IMR-90 (cell line): Measurements from ENCODE around the gene STKLD1. TPM values are rescaled to one million over a fixed set of nuclear protein-coding genes. Genes with fewer than 3 reads are reported as not detected.

ENCODE experiments used
- ATAC-seq: fragments of 200-7000 bp; cut with Tn5 transposase; 2 replicates; pipeline ENCODE4 v1.9.1; 2020; ENCODE audit warnings: low read depth, mild to moderate bottlenecking, moderate library complexity
- BruUV-seq: library from RNA; stranded (reverse); fragments of 400-500 nt; replicated peaks from 2 replicates; lab custom pipeline; 2021; lab: Mats Ljungman, UMichigan
- CTCF ChIA-PET: fragments of 300-600 bp; formaldehyde crosslinking; extraction: SDS; loops from one replicate; lab custom pipeline; 2021; ENCODE audit warnings: antibody characterized with exemption; lab: Yijun Ruan, JAX
- POLR2A ChIA-PET: fragments of 300-600 bp; sonication (Branson Sonifier 250); formaldehyde crosslinking; loops from one replicate; lab custom pipeline; 2022; ENCODE audit warnings: antibody characterized with exemption; ENCODE audit not compliant: unreplicated experiment; lab: Charles Lee
- DNase-seq: peaks from one replicate; pipeline ENCODE4 v3.0.0; 2013
- H2AFZ ChIP-seq: replicated peaks from 2 replicates; pipeline ENCODE3; 2013; ENCODE audit warnings: low read length, mild to moderate bottlenecking; ENCODE audit not compliant: poor library complexity
- H2AK5ac ChIP-seq: 2 replicates; pipeline ENCODE4 v1.6.1; 2013; ENCODE audit warnings: low read depth, low read length, inconsistent platforms
- H2AK9ac ChIP-seq: replicated peaks from 2 replicates; pipeline ENCODE3; 2013; ENCODE audit warnings: mild to moderate bottlenecking, low read depth, low read length, moderate library complexity; ENCODE audit not compliant: poor library complexity
- H2BK120ac ChIP-seq: 2 replicates; pipeline ENCODE4 v1.6.1; 2013; ENCODE audit warnings: low read depth, low read length, inconsistent platforms
- H2BK15ac ChIP-seq: 3 replicates; pipeline ENCODE4 v1.6.1; 2013; ENCODE audit warnings: low read depth, low read length, inconsistent platforms
- H2BK20ac ChIP-seq: 2 replicates; pipeline ENCODE4 v1.6.1; 2013; ENCODE audit warnings: low read depth, mild to moderate bottlenecking, inconsistent platforms, low read length, moderate library complexity
- H2BK5ac ChIP-seq: 2 replicates; pipeline ENCODE4 v1.6.1; 2013; ENCODE audit warnings: mild to moderate bottlenecking, low read depth, low read length, inconsistent platforms; ENCODE audit not compliant: poor library complexity, severe bottlenecking
- H3K14ac ChIP-seq: replicated peaks from 2 replicates; pipeline ENCODE4 v1.6.1; 2013; ENCODE audit warnings: low read depth, low read length, inconsistent platforms
- H3K18ac ChIP-seq: 2 replicates; pipeline ENCODE4 v1.6.1; 2013; ENCODE audit warnings: low read depth, low read length, control low read depth
- H3K23ac ChIP-seq: 2 replicates; pipeline ENCODE4 v1.6.1; 2013; ENCODE audit warnings: low read depth, low read length, inconsistent platforms
- H3K27ac ChIP-seq: 2 replicates; pipeline ENCODE4 v1.5.1; 2013; ENCODE audit warnings: mild to moderate bottlenecking, control low read depth, low read length; ENCODE audit not compliant: insufficient read depth
- H3K27me3 ChIP-seq: 2 replicates; pipeline ENCODE4 v1.6.1; 2013; ENCODE audit warnings: low read length; ENCODE audit not compliant: control insufficient read depth, insufficient read depth
- H3K36me3 ChIP-seq: 2 replicates; pipeline ENCODE4 v1.6.1; 2013; ENCODE audit warnings: low read length, mixed read lengths; ENCODE audit not compliant: control insufficient read depth, insufficient read depth
- H3K4ac ChIP-seq: 2 replicates; pipeline ENCODE4 v1.6.1; 2013; ENCODE audit warnings: low read depth, low read length, inconsistent platforms
- H3K4me1 ChIP-seq: 2 replicates; pipeline ENCODE4 v1.6.1; 2013; ENCODE audit warnings: low read length, mixed read lengths; ENCODE audit not compliant: control insufficient read depth, insufficient read depth
- H3K4me2 ChIP-seq: 2 replicates; pipeline ENCODE4 v1.6.1; 2013; ENCODE audit warnings: low read depth, mild to moderate bottlenecking, control low read depth, low read length, moderate library complexity
- H3K4me3 ChIP-seq: 2 replicates; pipeline ENCODE4 v1.5.1; 2013; ENCODE audit warnings: low read depth, mild to moderate bottlenecking, control low read depth, low read length, moderate library complexity; ENCODE audit not compliant: insufficient read depth
- H3K56ac ChIP-seq: 2 replicates; pipeline ENCODE4 v1.6.1; 2013; ENCODE audit warnings: low read length, inconsistent platforms; ENCODE audit not compliant: insufficient read depth; ENCODE audit errors: extremely low read depth
- H3K79me1 ChIP-seq, 2 experiments: 2 replicates each; pipeline ENCODE4 v1.6.1; 2013; ENCODE audit warnings: low read length in 2 of 2, inconsistent platforms in 1 of 2, low read depth in 1 of 2
- H3K9ac ChIP-seq: 2 replicates; pipeline ENCODE4 v1.6.1; 2013; ENCODE audit warnings: low read depth, low read length, control low read depth
- H3K9me1 ChIP-seq: 2 replicates; pipeline ENCODE4 v1.6.1; 2013; ENCODE audit warnings: low read length, inconsistent platforms; ENCODE audit not compliant: insufficient read depth
- H3K9me3 ChIP-seq: 2 replicates; pipeline ENCODE4 v1.6.1; 2013; ENCODE audit warnings: low read length; ENCODE audit not compliant: control insufficient read depth, insufficient read depth
- H4K20me1 ChIP-seq: 2 replicates; pipeline ENCODE4 v1.6.1; 2013; ENCODE audit warnings: low read length, inconsistent platforms; ENCODE audit not compliant: insufficient read depth
- H4K5ac ChIP-seq: 2 replicates; pipeline ENCODE4 v1.6.1; 2013; ENCODE audit warnings: mild to moderate bottlenecking, low read depth, low read length, control low read depth
- H4K8ac ChIP-seq, 2 experiments: 2 replicates each; pipeline ENCODE4 v1.6.1; 2013; ENCODE audit warnings: low read depth in 2 of 2, low read length in 2 of 2, control low read depth in 1 of 2, inconsistent platforms in 1 of 2
- H4K91ac ChIP-seq: 2 replicates; pipeline ENCODE4 v1.6.1; 2013; ENCODE audit warnings: low read depth, low read length, inconsistent platforms; ENCODE audit not compliant: insufficient read depth
- CHD1 ChIP-seq: IDR thresholded peaks from 2 replicates; pipeline ENCODE4 v1.6.1; 2012; ENCODE audit warnings: low read depth, low read length, improper control_type of control experiment
- CTCF ChIP-seq: conservative IDR thresholded peaks from 2 replicates; pipeline ENCODE4 v1.5.1; 2012; ENCODE audit warnings: mild to moderate bottlenecking, low read depth, low read length, improper control_type of control experiment
- SMC3 ChIP-seq: fragments of 150-350 bp; IDR thresholded peaks from 2 replicates; pipeline ENCODE4 v1.6.1; 2016; ENCODE audit warnings: low read depth, mild to moderate bottlenecking, antibody characterized with exemption, low read length, moderate library complexity
- WGBS, 2 experiments: methylation state at CpG; one replicate each; pipeline versions ENCODE4 v1.1.5 to v1.1.7; 2013; ENCODE audit warnings: missing lambda C conversion rate in 2 of 2; ENCODE audit not compliant: insufficient read length in 1 of 2; ENCODE audit errors: extremely low coverage in 2 of 2; 5-methylcytosine and 5-hydroxymethylcytosine counted together
- dilution Hi-C: fragments of 300-500 bp; cut with HindIII; formaldehyde crosslinking; loops from one replicate; pipeline ENCODE4 v1.14.3; 2018; ENCODE audit warnings: low sequenced_read_pairs; ENCODE audit not compliant: unreplicated experiment
- in situ Hi-C: fragments of 300-500 bp; cut with MboI; formaldehyde crosslinking; loops from 3 replicates; pipeline ENCODE4 v1.14.3; 2019; ENCODE audit warnings: low sequenced_read_pairs, inconsistent platforms, mixed read lengths
- intact Hi-C: fragments of 100-400 bp; cut with micrococcal nuclease; formaldehyde crosslinking; loops from 2 replicates; pipeline ENCODE4 v1.10.0; 2022
- polyA plus RNA-seq, 3 experiments: library from polyadenylated mRNA; depleted of rRNA; stranded (reverse); fragments of >200 nt; gene quantifications; 2 replicates each; pipeline ENCODE4 v1.2.3, GENCODE V29; 2012; ENCODE audit warnings: low replicate concordance in 1 of 3
- total RNA-seq: library from RNA; depleted of rRNA; stranded (reverse); fragments of >200 nt; gene quantifications from 2 replicates; pipeline ENCODE4 v1.2.3, GENCODE V29; 2012

STKLD1 gene
- total and polyA plus RNA-seq, 2 of the 4 experiments (the other 2 are of a cell fraction), result 0.54 to 0.65 TPM

- no peak overlapping the region for H3K9ac ChIP-seq
- H4K20me1 ChIP-seq, result no peaks in the 10 kb centered on the region
- no peak overlapping the region for H4K91ac ChIP-seq
- ChIA-PET POLR2A (no interaction called here), CTCF (no interaction called here)
- H3K4me2 ChIP-seq, result no peak overlapping the region; the same call in 1 of the 2 replicates
- H3K79me1 ChIP-seq, result no peaks in the 10 kb centered on the region
- 29% methylated on average over 30 of the region's 49 CpGs; no CpG with 5 or more reads in 1 of the 2 experiments for WGBS, 2 experiments
- dilution Hi-C loops, result no loop called here
- no peak overlapping the region for H4K8ac ChIP-seq
- no TSS peak for BruUV-seq
- H3K4me3 ChIP-seq, result no peak overlapping the region
- peak overlapping the region; percentile 15 for H2AFZ ChIP-seq
- no peak overlapping the region for H2AK5ac ChIP-seq
- no peak overlapping the region for H3K27ac ChIP-seq
- no peak overlapping the region for H2BK5ac ChIP-seq
- no peak overlapping the region for H3K4ac ChIP-seq
- H3K9me3 ChIP-seq, result no peaks in the 10 kb centered on the region
- no peak overlapping the region for H3K14ac ChIP-seq
- ATAC-seq (peak; percentile 55), DNase-seq (peak; percentile 9)
- H2BK120ac ChIP-seq, result no peak overlapping the region
- no peak overlapping the region for H3K18ac ChIP-seq
- H4K5ac ChIP-seq, result no peak overlapping the region
- peaks cover 4% of the 10 kb centered on the region; the same call in 1 of the 2 replicates for H3K36me3 ChIP-seq
- peak overlapping the region; percentile 72 for H2AK9ac ChIP-seq
- H2BK15ac ChIP-seq, result no peak overlapping the region
- intact Hi-C loops, result no loop called here
- TF ChIP-seq CHD1 (no peak), CTCF (peak; percentile 36; the same call in 1 of the 2 replicates), SMC3 (peak; percentile 19; the same call in 1 of the 2 replicates)
- no peaks in the 10 kb centered on the region for H3K9me1 ChIP-seq
- H3K23ac ChIP-seq, result no peak overlapping the region
- H2BK20ac ChIP-seq, result no peak overlapping the region
- H3K56ac ChIP-seq, result no peak overlapping the region
- H3K4me1 ChIP-seq, result no peaks in the 10 kb centered on the region
- peaks cover 15% of the 10 kb centered on the region for H3K27me3 ChIP-seq
- in situ Hi-C loops, result no loop called here
Observed at GRCh38 chr9:133429641-133430161, 53.5 kb downstream of the STKLD1 start.
